MM.1S (cell line): Measurements from ENCODE around the gene NOS1.
"Not testable (repeated sequence)": the region's sequence is repeated elsewhere in the genome, so short reads cannot be mapped to it uniquely, and the experiment has no call there.

Source experiments
- CTCF ChIP-seq: fragments of 300-600 bp; sonication (generic); IDR thresholded peaks from 2 replicates; pipeline ENCODE4 v1.5.1; 2016; ENCODE audit warnings: antibody characterized with exemption, low read length, mixed read lengths
- EZH2 ChIP-seq: fragments of 300-600 bp; sonication (generic); optimal IDR thresholded peaks from 2 replicates; pipeline ENCODE3; 2017; ENCODE audit warnings: low read depth, mild to moderate bottlenecking, antibody characterized with exemption, low read length, mixed read lengths
- EZH2phosphoT487 ChIP-seq: fragments of 300-600 bp; sonication (generic); IDR thresholded peaks from 2 replicates; pipeline ENCODE4 v1.6.1; 2018; ENCODE audit warnings: antibody characterized with exemption, low read length

- TF ChIP-seq EZH2phosphoT487, EZH2, CTCF: not testable (repeated sequence)
Observed at GRCh38 chr12:117398482-117398881, 37.1 kb upstream of the NOS1 start.
